Immature natural killer cell (primary cell): ENCODE measurements around the gene ZNG1B. TPM values are rescaled to one million over a fixed set of nuclear protein-coding genes. Genes with fewer than 3 reads are reported as not detected.
"Not testable (repeated sequence)": the region's sequence is repeated elsewhere in the genome, so short reads cannot be mapped to it uniquely, and the experiment has no call there.

Experiments used
- DNase-seq, 3 donors: peaks; one replicate each; pipeline ENCODE4 v3.0.0; 2022; ENCODE audit warnings: mixed read lengths in 1 of 3
- H3K27ac Mint-ChIP-seq, 6 donors: one replicate each; pipeline ENCODE4 v1.8.0; 2020; ENCODE audit warnings: mixed read lengths in 6 of 6, mild to moderate bottlenecking in 5 of 6, inconsistent platforms in 4 of 6, moderate library complexity in 3 of 6
- H3K27me3 Mint-ChIP-seq, 3 donors: one replicate each; pipeline ENCODE4 v1.8.0; 2020 to 2021; ENCODE audit warnings: low read depth in 3 of 3, mild to moderate bottlenecking in 3 of 3, mixed read lengths in 3 of 3, moderate library complexity in 3 of 3, inconsistent platforms in 1 of 3
- H3K36me3 Mint-ChIP-seq, 3 donors: one replicate each; pipeline ENCODE4 v1.8.0; 2020; ENCODE audit warnings: mixed read lengths in 3 of 3, inconsistent platforms in 2 of 3, mild to moderate bottlenecking in 2 of 3
- H3K4me1 Mint-ChIP-seq, 2 donors: one replicate each; pipeline ENCODE4 v1.8.0; 2020; ENCODE audit warnings: inconsistent platforms in 2 of 2, mild to moderate bottlenecking in 2 of 2, mixed read lengths in 2 of 2, moderate library complexity in 1 of 2
- H3K4me3 Mint-ChIP-seq, 5 donors: one replicate each; pipeline ENCODE4 v1.8.0; 2020; ENCODE audit warnings: mild to moderate bottlenecking in 5 of 5, mixed read lengths in 5 of 5, inconsistent platforms in 3 of 5, moderate library complexity in 3 of 5
- H3K9me3 Mint-ChIP-seq, 6 donors: one replicate each; pipeline ENCODE4 v1.8.0; 2020; ENCODE audit warnings: mild to moderate bottlenecking in 6 of 6, mixed read lengths in 6 of 6, inconsistent platforms in 4 of 6, moderate library complexity in 3 of 6
- polyA plus RNA-seq, 3 donors: library from polyadenylated mRNA; unstranded; fragments of 300-500 nt; fragmentation: Illumina TruSeq; gene quantifications; one replicate each; pipeline ENCODE4 v1.2.3, GENCODE V29; 2021

ZNG1B gene
- polyA plus RNA-seq, 3 donors from 2014 or later: 15.2 to 24.9 (median 22.4) TPM

GRCh38 chr2:113499019-113499885 is 61.8 kb downstream of the ZNG1B start:
- Mint-ChIP-seq H3K27me3 (peaks cover 0 to 11% (median 11%) of the 10 kb centered on the region in 3 donors), H3K4me3 (peak overlapping the region in 2 of 5 donors; percentile 38 to 54), H3K4me1 (peaks cover 19 to 23% of the 10 kb centered on the region in 2 donors)
- DNase-seq: peak in 1 of 3 donors; percentile 15
- not testable (repeated sequence) for H3K36me3 Mint-ChIP-seq, H3K27ac Mint-ChIP-seq, H3K9me3 Mint-ChIP-seq

GRCh38 chr2:113499886-113500722 is 62.6 kb downstream of the ZNG1B start:
- Mint-ChIP-seq H3K27me3 (peaks cover 0 to 14% (median 13%) of the 10 kb centered on the region in 3 donors), H3K4me1 (peaks cover 19 to 23% of the 10 kb centered on the region in 2 donors), H3K4me3 (peak overlapping the region in 3 of 5 donors; percentile 43 to 70 (median 70))
- DNase-seq, H3K36me3 Mint-ChIP-seq, H3K27ac Mint-ChIP-seq, H3K9me3 Mint-ChIP-seq: not testable (repeated sequence)

GRCh38 chr2:113500723-113501038 is 63.2 kb downstream of the ZNG1B start:
- not testable (repeated sequence) for H3K9me3 Mint-ChIP-seq, H3K27ac Mint-ChIP-seq, H3K36me3 Mint-ChIP-seq
- peak overlapping the region in 3 of 5 donors; percentile 43 to 70 (median 70) for H3K4me3 Mint-ChIP-seq
- H3K27me3 Mint-ChIP-seq: peaks cover 0 to 16% (median 13%) of the 10 kb centered on the region in 3 donors
- peaks cover 19 to 23% of the 10 kb centered on the region in 2 donors for H3K4me1 Mint-ChIP-seq
- peak in 1 of 3 donors; percentile 12 for DNase-seq

GRCh38 chr2:113502216-113503093 is 65.0 kb downstream of the ZNG1B start:
- peak overlapping the region in 4 of 5 donors; percentile 59 to 69 (median 66) for H3K4me3 Mint-ChIP-seq

GRCh38 chr2:113503094-113504042 is 65.9 kb downstream of the ZNG1B start:
- peaks cover 19% of the 10 kb centered on the region in 2 donors for H3K4me1 Mint-ChIP-seq
- H3K27me3 Mint-ChIP-seq: peaks cover 2 to 19% (median 16%) of the 10 kb centered on the region in 3 donors
- DNase-seq: peak in 2 of 3 donors; percentile 24 to 26
- peak overlapping the region in 4 of 5 donors; percentile 59 to 69 (median 66) for H3K4me3 Mint-ChIP-seq
- not testable (repeated sequence) for H3K9me3 Mint-ChIP-seq, H3K27ac Mint-ChIP-seq, H3K36me3 Mint-ChIP-seq

More at GRCh38 chr2:113502216-113503093, 65.0 kb downstream of the ZNG1B start:
- not testable (repeated sequence) for H3K27ac Mint-ChIP-seq, DNase-seq, H3K36me3 Mint-ChIP-seq, H3K9me3 Mint-ChIP-seq
- Mint-ChIP-seq H3K27me3 (peaks cover 0 to 16% (median 16%) of the 10 kb centered on the region in 3 donors), H3K4me1 (peaks cover 19 to 23% of the 10 kb centered on the region in 2 donors)

GRCh38 chr2:113504081-113504480 is 66.6 kb downstream of the ZNG1B start:
- Mint-ChIP-seq H3K27me3 (peaks cover 2 to 19% (median 16%) of the 10 kb centered on the region in 3 donors), H3K4me1 (peaks cover 17 to 18% of the 10 kb centered on the region in 2 donors), H3K4me3 (peak overlapping the region in 4 of 5 donors; percentile 27 to 61 (median 34))
- not testable (repeated sequence) for H3K9me3 Mint-ChIP-seq, H3K27ac Mint-ChIP-seq, H3K36me3 Mint-ChIP-seq, DNase-seq

GRCh38 chr2:113507394-113508140 is 70.1 kb downstream of the ZNG1B start:
- H3K27me3 Mint-ChIP-seq: peaks cover 2 to 14% (median 11%) of the 10 kb centered on the region in 3 donors
- not testable (repeated sequence) for H3K27ac Mint-ChIP-seq, H3K4me1 Mint-ChIP-seq, H3K9me3 Mint-ChIP-seq, H3K4me3 Mint-ChIP-seq, DNase-seq, H3K36me3 Mint-ChIP-seq

- not testable (repeated sequence) for H3K36me3 Mint-ChIP-seq, H3K27ac Mint-ChIP-seq, H3K4me3 Mint-ChIP-seq, H3K4me1 Mint-ChIP-seq, H3K9me3 Mint-ChIP-seq, DNase-seq
- H3K27me3 Mint-ChIP-seq: peaks cover 2 to 14% (median 10%) of the 10 kb centered on the region in 3 donors
These were observed 70.7 kb downstream of the ZNG1B start for GRCh38 chr2:113508187-113508586.

GRCh38 chr2:113510913-113511312 is 73.4 kb downstream of the ZNG1B start:
- H3K36me3 Mint-ChIP-seq, H3K4me3 Mint-ChIP-seq, H3K27me3 Mint-ChIP-seq, H3K4me1 Mint-ChIP-seq, H3K9me3 Mint-ChIP-seq, H3K27ac Mint-ChIP-seq, DNase-seq: not testable (repeated sequence)

- H3K9me3 Mint-ChIP-seq, H3K27me3 Mint-ChIP-seq, H3K36me3 Mint-ChIP-seq, H3K4me3 Mint-ChIP-seq, H3K4me1 Mint-ChIP-seq, H3K27ac Mint-ChIP-seq, DNase-seq: not testable (repeated sequence)
These were observed 74.4 kb downstream of the ZNG1B start for GRCh38 chr2:113511859-113512258.

GRCh38 chr2:113515457-113515856 is 78.0 kb downstream of the ZNG1B start:
- not testable (repeated sequence) for H3K9me3 Mint-ChIP-seq, H3K27me3 Mint-ChIP-seq

GRCh38 chr2:113515995-113516394 is 78.5 kb downstream of the ZNG1B start:
- DNase-seq, H3K27me3 Mint-ChIP-seq, H3K4me3 Mint-ChIP-seq, H3K4me1 Mint-ChIP-seq, H3K9me3 Mint-ChIP-seq, H3K36me3 Mint-ChIP-seq, H3K27ac Mint-ChIP-seq: not testable (repeated sequence)

More at GRCh38 chr2:113515457-113515856, 78.0 kb downstream of the ZNG1B start:
- not testable (repeated sequence) for H3K4me1 Mint-ChIP-seq, H3K4me3 Mint-ChIP-seq, H3K27ac Mint-ChIP-seq, H3K36me3 Mint-ChIP-seq, DNase-seq
